ENCODE data around the gene UBE2D2.
"Not testable (repeated sequence)": the region's sequence is repeated elsewhere in the genome, so short reads cannot be mapped to it uniquely, and the experiment has no call there.

The UBE2D2 gene

GRCh38 chr5:139549162-139549894 lies 11.8 kb upstream of the UBE2D2 start:
- DNase-seq = no peak

DNA sequence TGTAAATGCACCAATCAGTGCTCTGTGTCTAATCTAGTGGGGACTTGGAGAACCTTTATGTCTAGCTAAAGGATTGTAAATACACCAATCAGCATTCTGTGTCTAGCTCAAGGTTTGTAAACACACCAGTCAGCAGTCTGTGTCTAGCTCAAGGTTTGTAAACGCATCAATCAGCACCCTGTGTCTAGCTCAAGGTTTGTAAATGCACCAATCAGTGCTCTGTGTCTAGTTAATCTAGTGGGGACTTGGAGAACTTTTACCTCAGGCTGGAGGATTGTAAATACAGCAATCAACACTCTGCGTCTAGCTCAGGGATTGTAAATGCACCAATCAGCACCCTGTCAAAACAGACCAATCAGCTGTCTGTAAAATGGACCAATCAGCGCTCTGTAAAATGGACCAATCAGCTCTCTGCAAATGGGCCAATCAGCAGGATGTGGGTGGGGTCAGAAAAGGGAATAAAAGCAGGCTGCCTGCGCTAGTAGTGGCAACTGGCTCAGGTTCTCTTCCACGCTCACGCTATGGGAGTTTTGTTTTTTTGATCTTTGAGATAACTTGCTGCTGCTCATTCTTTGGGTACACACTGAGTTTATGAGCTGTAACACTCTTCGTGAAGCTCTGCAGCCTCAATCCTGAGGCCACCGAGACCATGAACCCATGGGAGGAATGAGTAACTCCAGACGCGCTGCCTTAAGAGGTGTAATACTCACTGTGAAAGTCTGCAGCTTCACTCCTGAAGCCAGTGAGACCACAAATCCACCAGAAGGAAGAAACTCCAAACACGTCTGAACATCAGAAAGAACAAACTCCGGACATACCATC lies 10.9 kb upstream of the UBE2D2 start:
- not testable (repeated sequence) for DNase-seq

- no peak for DNase-seq
Measured at GRCh38 chr5:139551191-139551889, 9.8 kb upstream of the UBE2D2 start.

DNA sequence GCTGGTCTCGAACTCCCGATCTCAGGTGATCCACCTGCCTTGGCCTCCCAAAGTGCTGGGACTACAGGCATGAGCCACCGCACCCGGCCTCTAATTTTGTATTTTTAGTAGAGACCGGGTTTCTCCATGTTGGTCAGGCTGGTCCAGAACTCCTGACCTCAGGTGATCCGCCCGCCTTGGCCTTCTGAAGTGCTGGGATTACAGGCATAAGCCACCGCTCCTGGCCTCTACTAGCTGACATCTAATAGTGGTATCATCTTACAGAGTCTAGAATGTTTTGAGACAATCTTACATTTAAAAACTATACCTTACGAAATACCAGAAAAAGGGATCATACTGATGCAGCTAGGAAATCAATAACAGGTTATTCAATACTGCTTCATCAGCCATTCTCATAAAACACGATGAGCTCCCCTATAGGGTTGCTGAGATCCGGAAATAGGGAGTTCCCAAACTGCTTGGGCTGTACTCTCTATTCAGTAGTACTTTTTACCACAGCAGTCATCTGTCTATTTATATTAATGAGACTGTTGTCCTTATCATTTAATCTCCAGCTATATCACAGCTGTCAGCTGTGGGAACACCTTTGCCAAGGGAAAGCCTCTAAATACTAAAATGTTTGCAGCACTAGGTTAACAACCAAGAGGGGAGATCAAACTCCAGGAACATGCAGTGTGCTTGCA lies 8.1 kb upstream of the UBE2D2 start:
- DNase-seq = no peak

- DNase-seq = no peak
Measured at GRCh38 chr5:139554264-139554663, 6.9 kb upstream of the UBE2D2 start.

GRCh38 chr5:139557811-139558210 lies 3.3 kb upstream of the UBE2D2 start:
- DNase-seq = no peak

DNA sequence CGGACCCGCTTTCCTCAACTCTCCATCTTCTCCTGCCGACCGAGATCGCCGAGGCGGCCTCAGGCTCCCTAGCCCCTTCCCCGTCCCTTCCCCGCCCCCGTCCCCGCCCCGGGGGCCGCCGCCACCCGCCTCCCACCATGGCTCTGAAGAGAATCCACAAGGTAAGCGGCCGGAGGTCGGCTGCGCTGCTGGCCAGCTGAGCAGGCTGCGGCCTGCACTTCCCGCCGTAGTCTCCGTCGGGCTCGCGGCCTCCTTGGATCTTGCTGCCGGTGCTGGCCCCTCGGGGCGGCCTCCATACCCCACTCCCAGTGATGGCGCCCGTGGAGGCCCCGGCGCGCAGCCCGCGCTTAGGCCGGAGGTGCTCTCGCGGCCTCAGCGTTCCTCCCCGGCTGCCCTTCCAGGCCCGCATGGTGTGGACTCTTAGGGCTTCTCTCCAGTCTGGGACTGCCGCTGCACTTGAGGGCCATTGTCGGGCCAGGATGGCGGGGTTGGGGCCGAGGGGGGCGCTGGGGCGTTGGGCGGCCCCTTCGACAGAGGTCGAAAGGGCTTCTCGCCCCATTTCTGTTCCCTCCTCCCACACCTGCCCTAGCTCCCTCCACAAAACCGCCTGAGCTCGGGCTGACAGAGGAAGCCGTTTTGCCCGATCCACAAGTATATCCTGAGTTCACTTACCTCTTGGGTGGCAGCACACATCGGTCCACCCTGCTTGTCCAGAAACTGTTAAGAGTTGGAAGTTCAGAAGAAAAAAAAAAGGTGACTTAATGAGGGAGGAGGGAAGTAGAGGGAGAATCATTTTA lies 714 bp downstream of the UBE2D2 start:
- no peak for DNase-seq

DNA sequence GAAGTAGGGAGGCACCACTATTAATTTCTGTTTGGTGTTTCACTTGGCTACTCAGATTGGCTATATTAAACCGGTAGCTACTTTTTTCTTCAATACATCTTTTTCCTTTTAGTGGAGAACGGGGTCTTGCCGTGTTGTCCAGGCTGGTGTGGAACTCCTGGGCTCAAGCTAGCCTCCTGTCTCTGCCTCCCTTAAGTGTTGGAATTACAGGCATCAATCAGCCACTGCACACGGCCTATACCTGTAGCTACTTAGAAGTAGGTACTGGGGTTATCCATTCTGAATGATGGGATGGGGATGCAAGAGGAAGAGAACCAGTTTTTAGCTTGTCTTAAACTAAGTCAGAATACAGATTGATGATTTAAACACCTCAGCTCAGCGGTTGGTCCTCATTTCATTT lies 1.7 kb downstream of the UBE2D2 start:
- DNase-seq = no peak

- no peak for DNase-seq
Measured at GRCh38 chr5:139565411-139566305, 4.5 kb downstream of the UBE2D2 start.

- DNase-seq = no peak
Measured at GRCh38 chr5:139566611-139567010, 5.5 kb downstream of the UBE2D2 start.

GRCh38 chr5:139569270-139569955 lies 8.3 kb downstream of the UBE2D2 start:
- DNase-seq = no peak

GRCh38 chr5:139571543-139571942 lies 10.4 kb downstream of the UBE2D2 start:
- no peak for DNase-seq

GRCh38 chr5:139571966-139572365 lies 10.8 kb downstream of the UBE2D2 start:
- DNase-seq = no peak

DNA sequence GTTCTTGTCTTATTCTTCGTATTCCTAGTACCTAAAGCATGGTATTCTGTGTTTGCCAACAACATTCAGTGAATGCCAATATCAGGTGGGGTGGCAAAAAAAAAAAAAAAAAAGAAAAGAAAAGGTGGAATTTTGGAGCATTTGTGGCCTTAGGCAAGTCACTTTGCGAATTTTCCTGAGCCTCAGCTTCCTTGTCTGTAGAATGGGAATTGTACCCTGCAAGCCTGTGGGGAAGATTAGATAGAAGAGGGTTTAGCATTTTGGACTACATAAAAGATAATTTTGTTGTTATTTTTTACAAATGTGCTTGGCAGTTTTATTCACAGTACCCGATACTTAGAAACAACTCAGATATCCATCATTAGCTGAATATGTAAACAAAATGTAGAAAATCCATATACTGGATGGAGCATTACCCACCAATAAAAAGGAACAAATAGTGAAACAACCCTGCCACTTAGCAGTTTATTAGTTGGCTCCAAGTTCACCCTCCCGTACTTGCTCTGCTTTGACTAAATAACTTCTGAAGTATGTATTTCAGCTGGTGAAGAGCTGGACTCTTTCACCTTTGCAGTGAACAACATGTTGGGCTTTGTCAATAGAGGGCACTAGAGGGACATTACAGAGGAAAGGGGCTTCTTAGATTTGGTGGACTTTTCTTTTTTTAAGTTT lies 13.6 kb downstream of the UBE2D2 start:
- DNase-seq = no peak

GRCh38 chr5:139575313-139575646 lies 14.1 kb downstream of the UBE2D2 start:
- DNase-seq = no peak

- DNase-seq = no peak
Measured at GRCh38 chr5:139575751-139576150, 14.6 kb downstream of the UBE2D2 start.

DNA sequence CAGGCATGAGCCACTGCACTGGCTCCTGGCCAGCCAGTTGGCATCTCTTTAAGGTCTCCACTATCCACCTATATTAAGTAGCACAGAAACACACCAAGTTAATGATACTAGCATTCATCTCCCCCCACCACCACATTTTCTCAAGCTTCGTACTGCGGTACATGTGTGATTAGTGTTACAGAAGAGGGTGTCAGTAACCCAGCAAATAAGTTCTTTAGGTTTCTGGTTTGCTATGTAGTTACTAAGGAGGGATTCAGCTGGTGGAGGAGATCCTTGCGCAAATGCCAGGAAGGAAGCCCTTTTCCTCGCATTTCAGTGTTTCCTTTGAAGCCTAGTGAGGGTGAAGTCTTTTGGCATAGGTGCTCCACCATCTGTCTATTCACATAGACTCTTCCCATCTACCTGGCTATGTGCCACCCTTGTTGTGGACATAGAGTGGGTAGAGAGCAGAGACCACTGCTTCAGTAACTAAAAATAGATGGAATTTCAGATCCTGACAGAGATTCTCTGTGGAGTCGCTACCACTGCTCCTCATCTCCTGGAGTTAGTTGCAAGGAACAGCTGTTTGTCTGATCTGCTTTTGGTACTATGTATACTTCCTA lies 16.7 kb downstream of the UBE2D2 start:
- no peak for DNase-seq

DNA sequence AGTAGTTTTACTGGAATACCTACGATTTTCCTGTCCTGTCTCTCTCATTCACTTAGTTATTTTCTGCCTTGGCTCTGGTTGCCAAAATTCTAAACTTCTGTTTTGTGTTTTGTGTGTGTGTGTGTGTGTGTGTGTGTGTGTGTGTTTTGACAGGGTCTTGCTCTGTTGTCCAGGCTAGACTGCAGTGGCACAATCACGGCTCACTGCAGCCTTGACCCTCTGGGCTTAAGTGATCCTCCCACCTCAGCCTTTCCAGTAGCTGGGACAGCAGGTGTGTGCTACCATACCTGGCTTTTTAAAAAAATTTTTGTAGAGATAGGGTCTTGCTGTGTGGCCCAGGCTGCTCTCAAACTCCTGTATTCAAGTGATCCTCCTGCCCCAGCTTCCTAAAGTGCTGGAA lies 17.2 kb downstream of the UBE2D2 start:
- DNase-seq = no peak

- not testable (repeated sequence) for DNase-seq
Measured at GRCh38 chr5:139582181-139582580, 21.0 kb downstream of the UBE2D2 start.

GRCh38 chr5:139584137-139584536 lies 23.0 kb downstream of the UBE2D2 start:
- no peak for DNase-seq
